DOHH2 (cell line): ENCODE measurements around the gene ZBTB39.

Source experiments
- H3F3A ChIP-seq: fragments of 200-600 bp; sonication (generic), shearing (Covaris generic); 2 replicates; pipeline ENCODE4 v1.6.0; 2016; ENCODE audit warnings: antibody characterized with exemption, mild to moderate bottlenecking; ENCODE audit not compliant: control insufficient read depth, insufficient read depth
- H3K27ac ChIP-seq: fragments of 200-600 bp; sonication (generic); 2 replicates; pipeline ENCODE4 v1.5.1; 2014; ENCODE audit warnings: low read depth, mild to moderate bottlenecking, low read length, moderate library complexity
- H3K27me3 ChIP-seq: fragments of 200-600 bp; sonication (generic); 2 replicates; pipeline ENCODE4 v1.6.1; 2014; ENCODE audit warnings: mild to moderate bottlenecking, low read length, mixed read lengths; ENCODE audit not compliant: control insufficient read depth
- H3K36me3 ChIP-seq: fragments of 200-600 bp; sonication (generic); 2 replicates; pipeline ENCODE4 v1.6.1; 2014; ENCODE audit warnings: mild to moderate bottlenecking, low read length, moderate library complexity, mixed read lengths; ENCODE audit not compliant: control insufficient read depth
- H3K4me1 ChIP-seq: fragments of 200-600 bp; sonication (generic); 2 replicates; pipeline ENCODE4 v1.6.1; 2014; ENCODE audit warnings: mild to moderate bottlenecking, low read length, mixed read lengths; ENCODE audit not compliant: control insufficient read depth
- H3K4me2 ChIP-seq: fragments of 200-600 bp; sonication (generic); 2 replicates; pipeline ENCODE4 v1.6.0; 2014; ENCODE audit warnings: mild to moderate bottlenecking, low read length, moderate library complexity
- H3K4me3 ChIP-seq: fragments of 200-600 bp; sonication (generic); 2 replicates; pipeline ENCODE4 v1.5.1; 2014; ENCODE audit warnings: mild to moderate bottlenecking, low read length, mixed read lengths
- H3K79me2 ChIP-seq: fragments of 200-600 bp; sonication (generic); 2 replicates; pipeline ENCODE4 v1.6.1; 2014; ENCODE audit warnings: mild to moderate bottlenecking, low read length, mixed read lengths; ENCODE audit not compliant: control insufficient read depth
- H3K9me2 ChIP-seq: fragments of 200-600 bp; sonication (generic); replicated peaks from 2 replicates; pipeline ENCODE4 v1.6.1; 2014; ENCODE audit warnings: mild to moderate bottlenecking, low read length, mixed read lengths; ENCODE audit not compliant: control insufficient read depth
- H3K9me3 ChIP-seq: fragments of 200-600 bp; sonication (generic); 2 replicates; pipeline ENCODE4 v1.6.1; 2014; ENCODE audit warnings: antibody characterized with exemption, low read length, mixed read lengths; ENCODE audit not compliant: control insufficient read depth, insufficient read depth
- H4K20me1 ChIP-seq: fragments of 200-600 bp; sonication (generic); 2 replicates; pipeline ENCODE4 v1.6.0; 2014; ENCODE audit warnings: low read depth, mild to moderate bottlenecking, antibody characterized with exemption, low read length, moderate library complexity; ENCODE audit not compliant: control insufficient read depth, insufficient read depth
- CTCF ChIP-seq: fragments of 200-600 bp; sonication (generic); IDR thresholded peaks from one replicate; pipeline ENCODE4 v1.5.1; 2014; ENCODE audit warnings: antibody characterized with exemption, mild to moderate bottlenecking, low read depth, low read length; ENCODE audit not compliant: poor library complexity, severe bottlenecking
- EZH2phosphoT487 ChIP-seq: fragments of 200-600 bp; sonication (generic); IDR thresholded peaks from 2 replicates; pipeline ENCODE4 v1.6.1; 2017; ENCODE audit warnings: borderline replicate concordance, mild to moderate bottlenecking, antibody characterized with exemption, low read length, moderate library complexity, mixed read lengths

ZBTB39 gene

GRCh38 chr12:57051011-57051410, 44.7 kb upstream of the ZBTB39 start:
- Histone ChIP-seq H3K4me1 (peaks cover 10% of the 10 kb centered on the region), H3F3A (0 out of 2 replicates have a peak, but pooled peaks cover 8% of the 10 kb centered on the region), H3K4me3 (no peak overlapping the region), H3K4me2 (no peak overlapping the region), H4K20me1 (no peaks in the 10 kb centered on the region), H3K9me3 (no peaks in the 10 kb centered on the region), H3K36me3 (peaks cover 9% of the 10 kb centered on the region), H3K9me2 (no peaks in the 10 kb centered on the region), H3K27ac (no peak overlapping the region), H3K79me2 (no peaks in the 10 kb centered on the region), H3K27me3 (peaks cover 18% of the 10 kb centered on the region)
- no peak for TF ChIP-seq CTCF
- no peak for TF ChIP-seq EZH2phosphoT487

GRCh38 chr12:57049890-57050289, 43.5 kb upstream of the ZBTB39 start, which contains the start of gene MYO1A:
MYO1A (minus strand) TSS chr12:57050129; CDS start chr12:57048323, 1,806 bp downstream.
- no peaks in the 10 kb centered on the region for H3K9me2 ChIP-seq
- H3K36me3 ChIP-seq: no peaks in the 10 kb centered on the region; the same call in 1 of the 2 replicates
- peaks cover 10% of the 10 kb centered on the region for H3K4me1 ChIP-seq
- H3K4me2 ChIP-seq: no peak within 1 kb of the TSS
- H3F3A ChIP-seq: 0 out of 2 replicates have a peak, but pooled peaks cover under 1% of the 10 kb centered on the region
- peaks cover 20% of the 10 kb centered on the region for H3K27me3 ChIP-seq
- H3K27ac ChIP-seq: no peak within 1 kb of the TSS
- H3K9me3 ChIP-seq: no peaks in the 10 kb centered on the region
- TF ChIP-seq EZH2phosphoT487: no peak
- no peak for TF ChIP-seq CTCF
- H4K20me1 ChIP-seq: no peaks in the 10 kb centered on the region
- no peaks in the 10 kb centered on the region for H3K79me2 ChIP-seq
- no peak within 1 kb of the TSS for H3K4me3 ChIP-seq

- Histone ChIP-seq H3K4me3 (no peak overlapping the region), H3K9me2 (no peaks in the 10 kb centered on the region), H3K9me3 (no peaks in the 10 kb centered on the region), H4K20me1 (no peaks in the 10 kb centered on the region), H3K4me2 (no peak overlapping the region), H3K4me1 (peaks cover 10% of the 10 kb centered on the region), H3K36me3 (no peaks in the 10 kb centered on the region), H3F3A (no peaks in the 10 kb centered on the region), H3K79me2 (no peaks in the 10 kb centered on the region), H3K27me3 (peaks cover 24% of the 10 kb centered on the region), H3K27ac (no peak overlapping the region)
- TF ChIP-seq EZH2phosphoT487: no peak
- no peak for TF ChIP-seq CTCF
Observed at GRCh38 chr12:57049119-57049446, 42.7 kb upstream of the ZBTB39 start.
